Right lobe of liver (tissue), 6 donors: ENCODE data around the gene ANKRD11. TPM values are rescaled to one million over a fixed set of nuclear protein-coding genes. Genes with fewer than 3 reads are reported as not detected.
A peak's percentile ranks its signal among the peaks of the same experiment; 100 is the strongest.

ENCODE experiments used
- ATAC-seq, 4 donors: fragments of 200-7000 bp; cut with Tn5 transposase; one replicate each; pipeline ENCODE4 v1.9.1; 2020; ENCODE audit warnings: mild to moderate bottlenecking in 4 of 4, moderate library complexity in 4 of 4
- DNase-seq, 3 donors: peaks; one replicate each; pipeline ENCODE4 v3.0.0-alpha.2; 2020
- H3K27ac ChIP-seq, 3 donors: fragments of 200-600 bp; one replicate each; pipeline ENCODE4 v1.8.0; 2022
- H3K27me3 ChIP-seq, 2 donors: fragments of 200-600 bp; one replicate each; pipeline ENCODE4 v1.8.0; 2022
- H3K36me3 ChIP-seq, 4 donors: fragments of 200-600 bp; sonication (generic) in 1 of 4; one replicate each; pipeline versions ENCODE4 v1.5.1 to v1.8.0; 2017 to 2022; ENCODE audit warnings: control low read depth in 1 of 4
- H3K4me1 ChIP-seq, 4 donors: fragments of 200-600 bp; sonication (generic) in 1 of 4; one replicate each; pipeline versions ENCODE4 v1.5.1 to v1.8.0; 2017 to 2022; ENCODE audit warnings: control low read depth in 1 of 4
- H3K4me3 ChIP-seq, 3 donors: fragments of 200-600 bp; one replicate each; pipeline ENCODE4 v1.8.0; 2022
- H3K9me3 ChIP-seq, 4 donors: fragments of 200-600 bp; sonication (generic) in 1 of 4; one replicate each; pipeline versions ENCODE4 v1.5.1 to v1.8.0; 2017 to 2022; ENCODE audit warnings: control low read depth in 1 of 4
- CTCF ChIP-seq, 4 donors: fragments of 200-600 bp in 3 of 4; fragments of 450-650 bp in 1 of 4; IDR thresholded peaks; one replicate each; pipeline versions ENCODE4 v1.5.1 to v1.8.0; 2016 to 2022; ENCODE audit warnings: antibody characterized with exemption in 4 of 4, mild to moderate bottlenecking in 2 of 4
- POLR2A ChIP-seq: fragments of 450-650 bp; IDR thresholded peaks from one replicate; pipeline ENCODE4 v1.6.1; 2017; ENCODE audit warnings: antibody characterized with exemption, mild to moderate bottlenecking
- WGBS: methylation state at CpG from one replicate; pipeline ENCODE4 v1.1.6; 2018; ENCODE audit warnings: low coverage, low lambda C conversion rate; ENCODE audit not compliant: insufficient coverage; ENCODE audit errors: missing lambda C conversion rate; 5-methylcytosine and 5-hydroxymethylcytosine counted together
- intact Hi-C, 2 donors: fragments of 100-400 bp; cut with DNase I; formaldehyde crosslinking; loops; one replicate each; pipeline versions ENCODE4 v1.11.2 to v1.14.1; 2022
- total RNA-seq, 6 experiments: library from RNA; depleted of rRNA in 2 of 6; stranded (reverse); fragments of >200 nt in 2 of 6; fragmentation: NEBNext Ultra II Directional in 3 of 6; extraction: Animal tissue kit (Norgen Biotek cat#: 25700) in 3 of 6; gene quantifications; one replicate each; pipeline versions ENCODE4 v1.1.0 to v1.2.4, GENCODE V29; 2016 to 2023
- donor health status: DM: no; HTN: yes; CAD: no.
- donor health status: DM: no; HTN: no; CAD: no.
- donor health status: DM: no; HTN: no; CAD: no.
- donor health status: DM: no; HTN: yes; CAD: no.
- donor health status: DM: no; HTN: yes; CAD: no.

The ANKRD11 gene
- total RNA-seq, 6 experiments from 2014 or later, result 26.2 to 65.8 (median 41.6) TPM

GRCh38 chr16:89316701-89317100, 173.7 kb downstream of the ANKRD11 start:
- peaks cover 0 to 12% (median 0%) of the 10 kb centered on the region in 4 donors for H3K36me3 ChIP-seq
- H3K27ac ChIP-seq, result peak overlapping the region in 1 of 3 donors; percentile 1
- intact Hi-C loops, result no loop called here
- ATAC-seq (no peak), DNase-seq (no peak)
- H3K4me3 ChIP-seq, result no peak overlapping the region
- H3K4me1 ChIP-seq, result peaks cover 0 to 21% (median 14%) of the 10 kb centered on the region in 4 donors
- 65% methylated on average over 13 of the region's 14 CpGs for WGBS
- TF ChIP-seq POLR2A (no peak), CTCF (IDR thresholded peaks at IDR 0.05) (no peak)
- H3K27me3 ChIP-seq, result no peaks in the 10 kb centered on the region
- H3K9me3 ChIP-seq, result no peaks in the 10 kb centered on the region

GRCh38 chr16:89315791-89316581, 174.4 kb downstream of the ANKRD11 start:
- peak overlapping the region in 1 of 3 donors; percentile 47 for H3K27ac ChIP-seq
- peaks cover 0 to 12% (median 0%) of the 10 kb centered on the region in 4 donors for H3K36me3 ChIP-seq
- DNase-seq (no peak), ATAC-seq (peak; percentile 44 to 57 (median 56))
- WGBS, result 36% methylated on average over 11 of the region's 20 CpGs
- intact Hi-C loops, result no loop called here
- H3K4me1 ChIP-seq, result peaks cover 0 to 16% (median 11%) of the 10 kb centered on the region in 4 donors
- H3K4me3 ChIP-seq, result no peak overlapping the region
- no peak for TF ChIP-seq POLR2A
- no peak for TF ChIP-seq CTCF (IDR thresholded peaks at IDR 0.05)
- no peaks in the 10 kb centered on the region for H3K9me3 ChIP-seq
- no peaks in the 10 kb centered on the region for H3K27me3 ChIP-seq

- intact Hi-C loops, result no loop called here
- 90% methylated on average over 2 of the region's 19 CpGs for WGBS
- H3K4me3 ChIP-seq, result no peak overlapping the region
- H3K27ac ChIP-seq, result peak overlapping the region in 1 of 3 donors; percentile 47
- ATAC-seq (no peak), DNase-seq (no peak)
- no peaks in the 10 kb centered on the region for H3K27me3 ChIP-seq
- TF ChIP-seq POLR2A (no peak), CTCF (IDR thresholded peaks at IDR 0.05) (no peak)
- H3K9me3 ChIP-seq, result no peaks in the 10 kb centered on the region
- H3K4me1 ChIP-seq, result peaks cover 0 to 9% (median 6%) of the 10 kb centered on the region in 4 donors
- H3K36me3 ChIP-seq, result peaks cover 0 to 12% (median 0%) of the 10 kb centered on the region in 4 donors
Observed at GRCh38 chr16:89315271-89315670, 175.1 kb downstream of the ANKRD11 start.

- no peaks in the 10 kb centered on the region for H3K9me3 ChIP-seq
- ATAC-seq (no peak), DNase-seq (no peak)
- no peak overlapping the region for H3K27ac ChIP-seq
- no peak overlapping the region for H3K4me3 ChIP-seq
- H3K4me1 ChIP-seq, result peaks cover 0 to 5% (median 3%) of the 10 kb centered on the region in 4 donors
- no peaks in the 10 kb centered on the region for H3K27me3 ChIP-seq
- H3K36me3 ChIP-seq, result peaks cover 0 to 12% (median 0%) of the 10 kb centered on the region in 4 donors
- WGBS, result 77% methylated on average over 6 of the region's 8 CpGs
- intact Hi-C loops, result no loop called here
- no peak for TF ChIP-seq CTCF (IDR thresholded peaks at IDR 0.05)
- no peak for TF ChIP-seq POLR2A
Observed at GRCh38 chr16:89314854-89315253, 175.5 kb downstream of the ANKRD11 start.
